Ishikawa (cell line): ENCODE measurements around the gene TAF4.

Experiments
- CEBPB ChIP-seq: IDR thresholded peaks from 2 replicates; pipeline ENCODE4 v1.6.1; 2012
- CREB1 ChIP-seq: IDR thresholded peaks from 2 replicates; pipeline ENCODE4 v1.6.1; 2012; ENCODE audit warnings: low read depth
- EGR1 ChIP-seq: IDR thresholded peaks from 2 replicates; pipeline ENCODE4 v1.6.1; 2012
- EP300 ChIP-seq: IDR thresholded peaks from 2 replicates; pipeline ENCODE4 v1.6.1; 2012; ENCODE audit warnings: borderline replicate concordance
- FOXM1 ChIP-seq: IDR thresholded peaks from 2 replicates; pipeline ENCODE4 v1.6.1; 2012; ENCODE audit warnings: low read depth, borderline replicate concordance
- NFIC ChIP-seq: IDR thresholded peaks from 2 replicates; pipeline ENCODE4 v1.6.1; 2012
- RAD21 ChIP-seq: IDR thresholded peaks from 2 replicates; pipeline ENCODE4 v1.6.1; 2012; ENCODE audit warnings: low read depth
- TAF1 ChIP-seq: IDR thresholded peaks from 2 replicates; pipeline ENCODE4 v1.6.1; 2012; ENCODE audit warnings: low read depth, mild to moderate bottlenecking
- TCF12 ChIP-seq: IDR thresholded peaks from 2 replicates; pipeline ENCODE4 v1.6.1; 2012; ENCODE audit warnings: low read depth
- TEAD4 ChIP-seq: IDR thresholded peaks from 2 replicates; pipeline ENCODE4 v1.6.1; 2012
- YY1 ChIP-seq: IDR thresholded peaks from 2 replicates; pipeline ENCODE4 v1.6.1; 2012; ENCODE audit warnings: low read depth
- ZBTB7A ChIP-seq: IDR thresholded peaks from 2 replicates; pipeline ENCODE4 v1.6.1; 2012; ENCODE audit warnings: low read depth
- TF ChIP-seq, protein P1 (sequence below): IDR thresholded peaks from 2 replicates; pipeline ENCODE4 v1.6.1; 2012; ENCODE audit warnings: low read depth, mild to moderate bottlenecking
- TF ChIP-seq, protein P2 (sequence below): IDR thresholded peaks from 2 replicates; pipeline ENCODE4 v1.6.1; 2012
- TF ChIP-seq, protein P3 (sequence below): IDR thresholded peaks from 2 replicates; pipeline ENCODE4 v1.6.1; 2012

The TAF4 gene

DNA sequence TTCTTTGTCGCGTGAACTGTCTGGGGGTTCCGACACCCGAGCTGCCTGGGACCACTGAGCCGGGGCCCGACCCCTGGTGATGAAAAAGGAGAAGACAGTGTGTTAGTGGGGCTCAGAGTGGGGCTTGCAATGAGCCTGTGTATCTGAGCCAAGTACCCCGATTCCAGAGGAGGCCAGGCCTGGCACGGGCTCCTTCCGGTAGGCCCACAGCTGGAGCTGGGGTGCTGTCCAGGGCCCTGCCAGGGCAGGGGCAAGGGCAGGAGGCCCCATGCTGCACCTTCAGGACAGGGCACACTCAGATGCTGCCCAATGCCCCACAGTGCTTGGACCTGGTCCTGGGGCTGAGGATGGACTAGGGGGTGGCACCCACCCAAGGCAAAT lies 89.4 kb downstream of the TAF4 start:
- TF ChIP-seq CEBPB = no peak
- TF ChIP-seq TAF1 = no peak
- TF ChIP-seq FOXM1 = no peak
- TF ChIP-seq YY1 = no peak
- no peak for TF ChIP-seq TCF12
- TF ChIP-seq ZBTB7A = no peak
- TF ChIP-seq TEAD4 = no peak
- TF ChIP-seq, protein P1, sequence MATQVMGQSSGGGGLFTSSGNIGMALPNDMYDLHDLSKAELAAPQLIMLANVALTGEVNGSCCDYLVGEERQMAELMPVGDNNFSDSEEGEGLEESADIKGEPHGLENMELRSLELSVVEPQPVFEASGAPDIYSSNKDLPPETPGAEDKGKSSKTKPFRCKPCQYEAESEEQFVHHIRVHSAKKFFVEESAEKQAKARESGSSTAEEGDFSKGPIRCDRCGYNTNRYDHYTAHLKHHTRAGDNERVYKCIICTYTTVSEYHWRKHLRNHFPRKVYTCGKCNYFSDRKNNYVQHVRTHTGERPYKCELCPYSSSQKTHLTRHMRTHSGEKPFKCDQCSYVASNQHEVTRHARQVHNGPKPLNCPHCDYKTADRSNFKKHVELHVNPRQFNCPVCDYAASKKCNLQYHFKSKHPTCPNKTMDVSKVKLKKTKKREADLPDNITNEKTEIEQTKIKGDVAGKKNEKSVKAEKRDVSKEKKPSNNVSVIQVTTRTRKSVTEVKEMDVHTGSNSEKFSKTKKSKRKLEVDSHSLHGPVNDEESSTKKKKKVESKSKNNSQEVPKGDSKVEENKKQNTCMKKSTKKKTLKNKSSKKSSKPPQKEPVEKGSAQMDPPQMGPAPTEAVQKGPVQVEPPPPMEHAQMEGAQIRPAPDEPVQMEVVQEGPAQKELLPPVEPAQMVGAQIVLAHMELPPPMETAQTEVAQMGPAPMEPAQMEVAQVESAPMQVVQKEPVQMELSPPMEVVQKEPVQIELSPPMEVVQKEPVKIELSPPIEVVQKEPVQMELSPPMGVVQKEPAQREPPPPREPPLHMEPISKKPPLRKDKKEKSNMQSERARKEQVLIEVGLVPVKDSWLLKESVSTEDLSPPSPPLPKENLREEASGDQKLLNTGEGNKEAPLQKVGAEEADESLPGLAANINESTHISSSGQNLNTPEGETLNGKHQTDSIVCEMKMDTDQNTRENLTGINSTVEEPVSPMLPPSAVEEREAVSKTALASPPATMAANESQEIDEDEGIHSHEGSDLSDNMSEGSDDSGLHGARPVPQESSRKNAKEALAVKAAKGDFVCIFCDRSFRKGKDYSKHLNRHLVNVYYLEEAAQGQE = no peak
- TF ChIP-seq EP300 = no peak
- no peak for TF ChIP-seq EGR1
- no peak for TF ChIP-seq NFIC
- TF ChIP-seq, protein P2, sequence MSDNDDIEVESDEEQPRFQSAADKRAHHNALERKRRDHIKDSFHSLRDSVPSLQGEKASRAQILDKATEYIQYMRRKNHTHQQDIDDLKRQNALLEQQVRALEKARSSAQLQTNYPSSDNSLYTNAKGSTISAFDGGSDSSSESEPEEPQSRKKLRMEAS = no peak
- TF ChIP-seq, protein P3, sequence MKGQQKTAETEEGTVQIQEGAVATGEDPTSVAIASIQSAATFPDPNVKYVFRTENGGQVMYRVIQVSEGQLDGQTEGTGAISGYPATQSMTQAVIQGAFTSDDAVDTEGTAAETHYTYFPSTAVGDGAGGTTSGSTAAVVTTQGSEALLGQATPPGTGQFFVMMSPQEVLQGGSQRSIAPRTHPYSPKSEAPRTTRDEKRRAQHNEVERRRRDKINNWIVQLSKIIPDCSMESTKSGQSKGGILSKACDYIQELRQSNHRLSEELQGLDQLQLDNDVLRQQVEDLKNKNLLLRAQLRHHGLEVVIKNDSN = no peak
- TF ChIP-seq CREB1 = no peak
- TF ChIP-seq RAD21 = no peak

DNA sequence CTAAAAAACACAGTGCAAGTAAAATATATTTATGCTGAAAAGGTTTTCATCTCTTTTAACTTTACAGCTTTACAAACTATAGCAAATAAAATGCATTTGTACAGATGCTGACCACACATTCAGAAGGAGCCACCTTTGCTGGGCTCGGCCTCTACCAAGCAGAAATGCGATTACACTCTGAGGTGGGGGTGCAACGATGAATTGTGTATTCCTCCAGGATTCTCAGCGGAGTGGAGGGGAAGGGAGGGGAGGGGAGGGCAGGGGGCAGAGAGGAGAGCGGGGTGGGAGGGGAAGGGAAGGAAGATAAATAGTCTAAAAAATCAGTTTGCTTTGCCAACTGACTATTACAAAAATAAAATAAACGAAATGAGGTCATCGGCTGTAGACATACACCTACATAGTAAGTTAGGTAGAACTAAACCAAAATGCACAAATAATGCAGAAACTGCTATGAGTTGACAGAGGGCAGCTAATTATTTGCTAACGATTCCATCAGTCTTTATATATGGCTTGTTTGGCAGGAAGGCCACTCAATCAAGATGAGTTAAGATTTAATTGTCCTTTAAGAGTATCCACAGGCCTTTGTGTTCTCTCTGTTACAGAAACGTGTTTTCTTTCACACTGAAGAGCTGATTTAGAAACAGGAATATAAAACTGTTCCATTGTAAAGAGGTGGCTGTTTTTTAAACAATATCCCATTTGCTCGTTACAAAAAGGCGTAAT lies 90.1 kb downstream of the TAF4 start:
- TF ChIP-seq CREB1 (no peak), YY1 (no peak), CEBPB (no peak), EGR1 (no peak), ZBTB7A (no peak), TEAD4 (no peak), EP300 (no peak), TAF1 (no peak), RAD21 (no peak), NFIC (no peak), TCF12 (no peak), FOXM1 (no peak)
- TF ChIP-seq, protein P3 = no peak
- TF ChIP-seq, protein P1 = no peak
- TF ChIP-seq, protein P2 = no peak

DNA sequence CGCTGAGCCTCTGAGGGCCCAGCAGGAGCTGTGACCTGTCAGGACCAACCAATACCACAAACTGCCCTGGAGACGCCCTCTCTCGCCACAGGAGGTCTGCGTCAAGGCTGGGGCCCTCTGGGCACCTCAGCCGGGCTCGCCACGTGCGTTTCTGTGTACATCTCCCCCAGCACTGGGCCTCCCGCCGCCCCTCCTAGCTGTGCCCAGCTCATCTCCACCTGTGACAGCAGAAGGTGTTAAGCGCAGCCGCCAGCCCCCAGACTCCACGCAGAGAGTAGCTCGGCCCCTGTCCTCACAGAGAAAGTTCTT lies 91.4 kb downstream of the TAF4 start:
- TF ChIP-seq, protein P2 = no peak
- no peak for TF ChIP-seq YY1
- TF ChIP-seq TAF1 = no peak
- TF ChIP-seq, protein P1 = no peak
- TF ChIP-seq, protein P3 = no peak
- TF ChIP-seq FOXM1 = no peak
- TF ChIP-seq EP300 = no peak
- TF ChIP-seq RAD21 = no peak
- no peak for TF ChIP-seq NFIC
- no peak for TF ChIP-seq TEAD4
- no peak for TF ChIP-seq ZBTB7A
- no peak for TF ChIP-seq TCF12
- TF ChIP-seq EGR1 = no peak
- TF ChIP-seq CEBPB = no peak
- no peak for TF ChIP-seq CREB1
